Measurements from ENCODE around the gene KSR1.
"Not testable (repeated sequence)": the region's sequence is repeated elsewhere in the genome, so short reads cannot be mapped to it uniquely, and the experiment has no call there.

DNA sequence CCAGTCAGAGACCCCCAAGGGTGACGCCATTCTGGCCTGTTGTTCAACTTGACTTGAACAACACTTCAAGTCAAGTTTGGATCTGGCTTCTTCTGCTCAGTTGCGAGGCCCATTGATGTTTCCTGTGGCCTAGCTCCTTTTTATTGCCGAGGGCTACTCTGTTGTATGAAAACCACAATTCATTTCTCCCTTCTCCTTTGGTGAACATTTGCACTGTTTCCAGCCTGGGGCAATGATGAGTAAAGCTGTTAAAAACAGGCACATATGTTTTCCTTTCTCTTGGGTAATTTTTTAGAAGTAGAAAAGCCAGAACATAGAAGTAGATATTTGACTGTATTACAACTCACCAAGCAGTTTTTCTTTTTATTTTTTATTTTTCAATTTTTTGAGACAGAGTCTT lies 173.0 kb downstream of the KSR1 start:
- TF ChIP-seq, protein P1, sequence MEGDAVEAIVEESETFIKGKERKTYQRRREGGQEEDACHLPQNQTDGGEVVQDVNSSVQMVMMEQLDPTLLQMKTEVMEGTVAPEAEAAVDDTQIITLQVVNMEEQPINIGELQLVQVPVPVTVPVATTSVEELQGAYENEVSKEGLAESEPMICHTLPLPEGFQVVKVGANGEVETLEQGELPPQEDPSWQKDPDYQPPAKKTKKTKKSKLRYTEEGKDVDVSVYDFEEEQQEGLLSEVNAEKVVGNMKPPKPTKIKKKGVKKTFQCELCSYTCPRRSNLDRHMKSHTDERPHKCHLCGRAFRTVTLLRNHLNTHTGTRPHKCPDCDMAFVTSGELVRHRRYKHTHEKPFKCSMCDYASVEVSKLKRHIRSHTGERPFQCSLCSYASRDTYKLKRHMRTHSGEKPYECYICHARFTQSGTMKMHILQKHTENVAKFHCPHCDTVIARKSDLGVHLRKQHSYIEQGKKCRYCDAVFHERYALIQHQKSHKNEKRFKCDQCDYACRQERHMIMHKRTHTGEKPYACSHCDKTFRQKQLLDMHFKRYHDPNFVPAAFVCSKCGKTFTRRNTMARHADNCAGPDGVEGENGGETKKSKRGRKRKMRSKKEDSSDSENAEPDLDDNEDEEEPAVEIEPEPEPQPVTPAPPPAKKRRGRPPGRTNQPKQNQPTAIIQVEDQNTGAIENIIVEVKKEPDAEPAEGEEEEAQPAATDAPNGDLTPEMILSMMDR (IDR thresholded peaks at IDR 0.05) = not testable (repeated sequence)
- TF ChIP-seq POLR2A, EP300, POLR2AphosphoS5 (IDR thresholded peaks at IDR 0.05): not testable (repeated sequence)
